Stimulated activated CD4-positive, alpha-beta T cell treated with anti-CD3 and anti-CD28 coated beads, Interleukin-2, amount 100 ng/mL, for 4 hours (primary cell): ENCODE results near the gene THTPA.
A peak's percentile ranks its signal among the peaks of the same experiment; 100 is the strongest.

ENCODE experiments used
- DNase-seq: peaks from one replicate; pipeline ENCODE4 v3.0.0-alpha.2; 2020; ENCODE audit warnings: low read depth

THTPA gene

GRCh38 chr14:23551266-23552028 is 4.6 kb upstream of the THTPA start, which contains the start of gene ZFHX2:
TSS of gene ZFHX2 (minus strand) at chr14:23551765. CDS start at chr14:23535325, 16,440 bp downstream.
- peak; percentile 85 for DNase-seq

- DNase-seq: no peak
Measured at GRCh38 chr14:23555533-23555881, 564 bp upstream of the THTPA start.

GRCh38 chr14:23556700-23557440 is 799 bp downstream of the THTPA start:
- no peak for DNase-seq

GRCh38 chr14:23557521-23557920 is 1.4 kb downstream of the THTPA start:
- no peak for DNase-seq

GRCh38 chr14:23557946-23558345 is 1.9 kb downstream of the THTPA start:
- DNase-seq: no peak

- DNase-seq: no peak
Measured at GRCh38 chr14:23558346-23559009, 2.4 kb downstream of the THTPA start.

- DNase-seq: peak; percentile 43
Measured at GRCh38 chr14:23559010-23559925, 3.2 kb downstream of the THTPA start.

GRCh38 chr14:23559926-23560520 is 4.0 kb downstream of the THTPA start:
- no peak for DNase-seq

- no peak for DNase-seq
Measured at GRCh38 chr14:23561259-23561658, 5.2 kb downstream of the THTPA start.

GRCh38 chr14:23561873-23562821 is 6.1 kb downstream of the THTPA start:
- DNase-seq: no peak

- DNase-seq: peak; percentile 37
Measured at GRCh38 chr14:23562822-23563472, 6.9 kb downstream of the THTPA start.

GRCh38 chr14:23563473-23564180 is 7.6 kb downstream of the THTPA start:
- DNase-seq: no peak

- DNase-seq: no peak
Measured at GRCh38 chr14:23564181-23564812, 8.2 kb downstream of the THTPA start.

GRCh38 chr14:23564876-23565275 is 8.8 kb downstream of the THTPA start:
- no peak for DNase-seq

GRCh38 chr14:23565626-23566025 is 9.6 kb downstream of the THTPA start:
- no peak for DNase-seq

GRCh38 chr14:23566112-23566777 is 10.2 kb downstream of the THTPA start:
- DNase-seq: no peak

GRCh38 chr14:23566778-23567185 is 10.7 kb downstream of the THTPA start:
- DNase-seq: no peak
